Sigmoid colon (tissue), 7 donors: ENCODE data around the gene PILRA. TPM values are rescaled to one million over a fixed set of nuclear protein-coding genes. Genes with fewer than 3 reads are reported as not detected.
A peak's percentile ranks its signal among the peaks of the same experiment; 100 is the strongest.

Source experiments
- DNase-seq: peaks from one replicate; pipeline ENCODE4 v3.0.0-alpha.2; 2019
- H3K27ac ChIP-seq, 4 donors: fragments of 200-600 bp; sonication (generic); one replicate each; pipeline ENCODE4 v1.5.1; 2016 to 2019; ENCODE audit warnings: mild to moderate bottlenecking in 1 of 4
- H3K27me3 ChIP-seq, 3 donors: fragments of 200-600 bp; sonication (generic); one replicate each; pipeline ENCODE4 v1.5.1; 2019; ENCODE audit warnings: mild to moderate bottlenecking in 1 of 3
- H3K36me3 ChIP-seq, 4 donors: fragments of 200-600 bp; sonication (generic); one replicate each; pipeline ENCODE4 v1.5.1; 2016 to 2019
- H3K4me1 ChIP-seq, 4 donors: fragments of 200-600 bp; sonication (generic); one replicate each; pipeline ENCODE4 v1.5.1; 2017 to 2019
- H3K4me3 ChIP-seq, 4 donors: fragments of 200-600 bp; sonication (generic); one replicate each; pipeline ENCODE4 v1.5.1; 2017 to 2019; ENCODE audit warnings: mild to moderate bottlenecking in 2 of 4, moderate library complexity in 1 of 4
- H3K9me3 ChIP-seq, 4 donors: fragments of 200-600 bp in 3 of 4; sonication (generic) in 3 of 4; one replicate each; pipeline versions ENCODE4 v1.5.1 to v1.6.1; 2013 to 2019
- CTCF ChIP-seq, 4 experiments: fragments of 450-650 bp in 3 of 4; fragments of 200-600 bp in 1 of 4; IDR thresholded peaks; one replicate each; pipeline ENCODE4 v1.5.1; 2016 to 2019; ENCODE audit warnings: antibody characterized with exemption in 4 of 4, mild to moderate bottlenecking in 3 of 4, moderate library complexity in 2 of 4
- EP300 ChIP-seq, 4 donors: sonication (generic); formaldehyde crosslinking; IDR thresholded peaks; one replicate each; pipeline ENCODE4 v1.6.1; 2017; ENCODE audit warnings: antibody characterized with exemption in 4 of 4
- POLR2A ChIP-seq, 2 donors: fragments of 450-650 bp; IDR thresholded peaks; one replicate each; pipeline ENCODE4 v1.6.1; 2016; ENCODE audit warnings: antibody characterized with exemption in 2 of 2, mild to moderate bottlenecking in 2 of 2, moderate library complexity in 2 of 2
- POLR2AphosphoS5 ChIP-seq, 4 donors: sonication (generic); formaldehyde crosslinking; IDR thresholded peaks; one replicate each; pipeline ENCODE4 v1.6.1; 2017; ENCODE audit warnings: antibody characterized with exemption in 4 of 4
- WGBS, 2 donors: extraction: QIAGEN DNeasy Blood & Tissue Kit; methylation state at CpG; one replicate each; pipeline ENCODE4 v1.1.7; 2013; 5-methylcytosine and 5-hydroxymethylcytosine counted together
- intact Hi-C: fragments of 100-400 bp; cut with DNase I; formaldehyde crosslinking; loops from one replicate; pipeline ENCODE4 v1.15.1; 2023
- polyA plus RNA-seq, 3 donors: library from polyadenylated mRNA; stranded (reverse); fragments of 200-250 nt; gene quantifications; one replicate each; pipeline ENCODE4 v1.2.3, GENCODE V29; 2013
- total RNA-seq, 4 donors: library from RNA; depleted of rRNA; stranded (reverse); fragments of >200 nt; gene quantifications; one replicate each; pipeline ENCODE4 v1.1.0, GENCODE V29; 2016
- donor health status: healthy with polysubstance abuse.
- donor health status: Bipolar disorder and iron deficiency.
- donor health status: healthy.

The PILRA gene
- total and polyA plus RNA-seq, 7 donors: 5.0 to 10.0 (median 5.8) TPM

- Histone ChIP-seq H3K36me3 (peaks cover 1 to 37% (median 9%) of the 10 kb centered on the region in 4 donors), H3K4me3 (no peak overlapping the region), H3K27me3 (no peaks in the 10 kb centered on the region), H3K4me1 (no peaks in the 10 kb centered on the region), H3K9me3 (no peaks in the 10 kb centered on the region), H3K27ac (no peak overlapping the region)
- WGBS, 2 donors: 74 to 87% methylated on average over 16 of the region's 16 CpGs
- TF ChIP-seq CTCF (IDR thresholded peaks at IDR 0.05): no peak
- TF ChIP-seq POLR2AphosphoS5 (IDR thresholded peaks at IDR 0.05): no peak
- TF ChIP-seq EP300 (IDR thresholded peaks at IDR 0.05): no peak
- no peak for TF ChIP-seq POLR2A (IDR thresholded peaks at IDR 0.05)
- intact Hi-C loops: no loop called here
- no peak for DNase-seq
Measured at GRCh38 chr7:100366411-100367250, 6.7 kb upstream of the PILRA start.

- DNase-seq: no peak
- Histone ChIP-seq H3K27ac (no peak overlapping the region), H3K4me1 (peaks cover 0 to 5% (median 2%) of the 10 kb centered on the region in 4 donors), H3K27me3 (no peaks in the 10 kb centered on the region), H3K36me3 (peaks cover 0 to 31% (median 3%) of the 10 kb centered on the region in 4 donors), H3K9me3 (no peaks in the 10 kb centered on the region), H3K4me3 (no peak overlapping the region)
- intact Hi-C loops: no loop called here
- WGBS, 2 donors: 91 to 93% methylated on average over 8 of the region's 8 CpGs
- no peak for TF ChIP-seq EP300 (IDR thresholded peaks at IDR 0.05)
- no peak for TF ChIP-seq CTCF (IDR thresholded peaks at IDR 0.05)
- no peak for TF ChIP-seq POLR2A (IDR thresholded peaks at IDR 0.05)
- TF ChIP-seq POLR2AphosphoS5 (IDR thresholded peaks at IDR 0.05): no peak
Measured at GRCh38 chr7:100367251-100367620, 6.1 kb upstream of the PILRA start.

- no peak for TF ChIP-seq POLR2A (IDR thresholded peaks at IDR 0.05)
- TF ChIP-seq CTCF (IDR thresholded peaks at IDR 0.05): no peak
- no peak for TF ChIP-seq EP300 (IDR thresholded peaks at IDR 0.05)
- H3K36me3 ChIP-seq: peaks cover 0 to 24% (median under 1%) of the 10 kb centered on the region in 4 donors
- WGBS, 2 donors: 77 to 87% methylated on average over 12 of the region's 12 CpGs
- intact Hi-C loops: no loop called here
- peaks cover 0 to 12% (median 4%) of the 10 kb centered on the region in 4 donors for H3K4me1 ChIP-seq
- no peak for DNase-seq
- no peaks in the 10 kb centered on the region for H3K27me3 ChIP-seq
- H3K27ac ChIP-seq: peak overlapping the region; percentile 9 to 32 (median 16)
- no peaks in the 10 kb centered on the region for H3K9me3 ChIP-seq
- no peak overlapping the region for H3K4me3 ChIP-seq
Measured at GRCh38 chr7:100367676-100368613, 5.3 kb upstream of the PILRA start.

- TF ChIP-seq CTCF (IDR thresholded peaks at IDR 0.05) (no peak), POLR2AphosphoS5 (IDR thresholded peaks at IDR 0.05) (peak in 3 of 4 donors; percentile 8 to 28 (median 23))
- intact Hi-C loops: no loop called here
- H3K9me3 ChIP-seq: no peaks in the 10 kb centered on the region
- peak overlapping the region in 3 of 4 donors; percentile 34 to 65 (median 50) for H3K27ac ChIP-seq
- peak; percentile 83 for DNase-seq
- peaks cover 0 to 14% (median 4%) of the 10 kb centered on the region in 4 donors for H3K4me1 ChIP-seq
- H3K36me3 ChIP-seq: peaks cover 0 to 15% (median 0%) of the 10 kb centered on the region in 4 donors
- no peak overlapping the region for H3K4me3 ChIP-seq
- WGBS, 2 donors: 47 to 65% methylated on average over 6 of the region's 6 CpGs
- no peaks in the 10 kb centered on the region for H3K27me3 ChIP-seq
Measured at GRCh38 chr7:100369105-100369504, 4.2 kb upstream of the PILRA start.
